NCI-H510A treated with DMSO at 0.1 percent for 48 hours (cell line): ENCODE measurements around the gene ZBTB7B.
A peak's percentile ranks its signal among the peaks of the same experiment; 100 is the strongest.

Experiments used
- DNase-seq: peaks from one replicate; lab custom pipeline; 2025; lab: John Stamatoyannopoulos, UW

The ZBTB7B gene

DNA sequence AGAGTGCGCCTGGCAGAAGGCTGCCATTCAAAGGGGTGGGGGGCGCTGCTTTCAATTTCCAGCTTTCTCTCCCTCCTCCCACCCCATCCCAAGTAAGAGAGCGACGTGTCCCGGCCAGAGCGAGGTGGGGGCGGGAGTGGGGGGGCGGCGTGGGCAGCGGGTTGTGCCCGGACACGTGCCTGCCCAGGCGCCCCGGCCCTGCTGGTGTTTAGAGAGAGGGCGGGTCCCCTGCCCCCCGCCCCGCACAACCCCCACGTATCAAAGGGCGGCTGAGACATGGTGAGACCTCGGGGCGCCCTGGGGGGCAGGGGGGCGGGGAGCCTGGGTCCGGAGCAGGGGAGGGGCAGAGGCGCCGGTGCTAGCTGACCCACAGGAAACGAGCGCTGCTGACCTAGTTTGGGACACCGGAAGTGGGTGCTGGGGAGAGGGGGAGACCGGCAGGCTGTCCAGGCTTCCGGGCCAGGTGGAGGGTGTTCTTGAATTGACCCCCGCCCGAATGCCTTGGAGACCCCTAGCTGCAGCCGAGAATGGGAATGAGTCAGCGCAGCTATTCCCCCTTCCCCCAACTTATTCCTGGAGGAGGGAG lies 1.3 kb downstream of the ZBTB7B start:
- DNase-seq: no peak

GRCh38 chr1:155004352-155005075 lies 1.9 kb downstream of the ZBTB7B start:
- DNase-seq: no peak

DNA sequence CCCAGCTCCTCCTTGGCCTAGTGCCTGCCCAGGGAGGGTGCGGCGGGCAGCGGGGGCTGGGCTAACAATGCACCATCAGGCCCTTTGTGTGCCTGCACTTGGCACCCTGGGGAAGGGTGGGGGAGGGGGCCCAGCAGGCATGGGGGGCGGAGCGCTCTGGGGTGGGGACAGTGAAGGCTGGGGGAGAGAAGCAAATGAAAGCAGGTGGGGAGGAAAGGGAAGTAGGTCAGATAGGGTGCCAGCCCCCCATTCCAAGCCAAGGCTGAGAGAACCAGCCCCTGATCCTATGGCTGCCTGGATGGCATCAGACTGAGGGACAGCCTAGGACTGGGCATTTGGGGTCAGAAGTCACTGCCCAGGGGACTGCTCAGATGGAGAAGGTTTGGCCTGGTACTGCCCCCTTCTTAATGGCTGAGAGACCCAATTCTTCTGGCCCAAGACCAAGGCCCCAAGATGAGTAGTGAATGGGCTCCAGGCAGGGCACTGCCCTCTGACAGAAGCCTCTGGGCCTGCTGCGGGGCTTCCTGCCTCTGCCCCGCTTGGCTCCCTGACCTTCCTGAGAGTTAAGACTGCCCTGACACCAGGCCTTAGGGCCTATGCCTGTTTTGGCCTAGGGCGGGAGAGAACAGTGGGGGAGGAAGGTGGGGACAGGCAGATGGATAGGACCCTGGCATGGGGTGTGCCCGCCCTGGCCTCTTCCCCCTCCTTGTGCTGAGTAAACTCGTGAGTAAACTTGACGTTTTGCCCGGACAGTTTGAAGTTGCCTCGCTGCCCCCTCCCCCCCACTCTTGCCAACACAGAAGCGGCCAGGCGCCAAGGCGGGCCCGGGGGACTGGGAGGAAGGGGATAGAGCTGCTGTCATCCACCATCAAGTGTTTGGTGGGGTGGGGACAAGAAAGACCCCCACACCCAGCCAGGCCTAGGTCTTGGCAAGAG lies 2.7 kb downstream of the ZBTB7B start:
- no peak for DNase-seq

- no peak for DNase-seq
Observed at GRCh38 chr1:155006601-155007101, 4.0 kb downstream of the ZBTB7B start.

DNA sequence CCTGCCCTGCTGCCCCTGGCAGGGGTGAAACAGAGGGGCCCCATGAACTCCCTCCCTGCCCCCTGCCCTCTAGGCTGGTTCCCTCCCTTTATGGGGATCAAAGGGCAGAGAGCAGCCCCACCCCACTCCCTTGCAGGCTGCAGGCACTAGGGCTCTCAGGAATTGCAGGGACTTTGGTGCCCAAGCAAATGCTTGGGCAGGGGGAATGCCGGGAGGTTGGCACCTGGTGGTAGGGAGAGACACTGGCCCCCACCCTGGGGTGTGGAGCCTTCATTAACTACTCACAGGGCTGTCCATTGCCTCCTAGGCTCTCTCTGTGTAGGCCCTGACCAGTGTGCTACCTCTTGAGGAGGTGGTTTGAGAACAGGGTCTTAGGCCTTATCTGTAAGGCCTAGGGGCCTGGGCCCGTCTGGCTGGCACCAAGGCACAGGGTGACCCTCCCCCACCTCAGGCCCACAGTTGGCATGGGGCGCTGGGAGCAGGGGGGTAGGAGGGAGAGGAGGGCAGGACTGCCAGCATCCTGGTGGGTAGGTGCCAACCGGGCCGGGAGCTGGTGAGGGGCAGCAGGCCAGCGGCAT lies 4.7 kb downstream of the ZBTB7B start:
- no peak for DNase-seq

- DNase-seq: no peak
Observed at GRCh38 chr1:155008015-155008941, 5.7 kb downstream of the ZBTB7B start.

DNA sequence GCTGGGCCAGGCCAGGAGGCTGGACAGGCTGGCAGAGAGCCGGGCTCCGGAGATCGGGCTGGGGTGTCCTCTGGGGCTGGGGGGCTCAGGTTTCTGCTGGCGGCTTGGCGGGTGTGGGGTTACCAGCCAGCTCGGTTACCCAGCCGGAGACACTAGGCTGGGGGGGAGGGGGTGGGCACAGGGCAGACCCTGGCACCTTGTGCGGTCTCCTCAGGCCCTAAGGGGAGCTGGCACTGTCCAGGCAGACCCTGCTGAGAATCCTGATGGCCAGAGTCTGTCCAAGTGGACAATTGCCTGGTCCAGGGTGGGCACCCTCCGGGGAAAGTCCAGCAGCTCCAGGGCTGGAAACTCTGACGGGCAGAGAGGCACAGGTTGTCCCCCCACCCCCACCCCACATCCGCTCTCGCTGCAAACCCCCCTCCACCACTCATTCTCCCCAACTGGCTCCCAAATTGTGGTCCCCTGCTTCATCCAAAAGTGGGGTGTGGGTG lies 6.7 kb downstream of the ZBTB7B start:
- DNase-seq: no peak

- DNase-seq: no peak
Observed at GRCh38 chr1:155009742-155010141, 7.1 kb downstream of the ZBTB7B start.

GRCh38 chr1:155010211-155010918 lies 7.8 kb downstream of the ZBTB7B start:
- DNase-seq: no peak

DNA sequence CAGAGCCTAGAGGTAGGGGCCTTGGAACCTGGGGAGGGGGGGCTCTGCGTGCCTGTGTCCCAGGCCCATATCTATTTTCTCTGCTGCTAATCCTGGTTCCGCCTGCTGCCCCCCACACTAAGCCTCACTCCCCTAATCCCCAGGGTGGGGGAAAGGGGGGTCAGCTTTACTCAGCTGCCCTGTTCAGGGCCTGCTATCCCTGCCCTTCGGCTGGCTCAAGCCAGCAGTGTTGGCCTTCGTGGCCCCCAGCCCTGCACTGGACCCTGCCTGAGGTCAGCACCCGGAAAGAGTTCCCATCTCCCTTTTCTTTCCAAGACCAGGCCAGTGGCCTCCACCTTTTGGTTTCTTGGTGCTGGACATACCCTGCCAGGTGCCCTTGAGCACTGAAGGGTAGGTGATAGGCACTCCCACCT lies 8.4 kb downstream of the ZBTB7B start:
- DNase-seq: no peak

GRCh38 chr1:155011437-155012025 lies 8.9 kb downstream of the ZBTB7B start:
- DNase-seq: no peak

DNA sequence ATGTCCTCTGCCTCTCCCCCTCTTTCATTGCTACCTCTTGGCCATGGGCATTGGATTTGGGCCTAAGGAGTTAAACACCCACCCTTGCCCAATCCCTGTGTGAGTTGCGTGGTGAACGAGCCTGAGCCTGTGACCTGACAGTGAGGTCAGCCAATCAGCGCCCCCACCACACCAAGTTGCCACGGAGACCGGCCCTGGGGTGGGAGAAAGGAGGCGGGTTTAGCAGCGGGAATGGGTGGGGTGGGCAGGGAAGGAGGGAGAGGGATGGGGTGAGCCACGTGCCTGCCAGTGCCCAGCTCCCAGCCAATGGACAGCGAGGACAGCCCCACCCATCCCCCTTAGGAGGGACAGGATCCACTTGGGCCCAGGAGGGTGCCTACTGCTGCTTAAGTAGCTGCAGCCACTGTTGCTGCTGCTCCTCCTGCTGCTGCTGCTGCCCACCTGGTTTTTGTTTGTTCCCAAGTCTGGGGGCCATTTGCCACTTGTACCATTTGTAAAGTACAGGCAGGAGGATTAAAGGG lies 9.5 kb downstream of the ZBTB7B start:
- peak; percentile 92 for DNase-seq

GRCh38 chr1:155012776-155013602 lies 10.4 kb downstream of the ZBTB7B start:
- no peak for DNase-seq

DNA sequence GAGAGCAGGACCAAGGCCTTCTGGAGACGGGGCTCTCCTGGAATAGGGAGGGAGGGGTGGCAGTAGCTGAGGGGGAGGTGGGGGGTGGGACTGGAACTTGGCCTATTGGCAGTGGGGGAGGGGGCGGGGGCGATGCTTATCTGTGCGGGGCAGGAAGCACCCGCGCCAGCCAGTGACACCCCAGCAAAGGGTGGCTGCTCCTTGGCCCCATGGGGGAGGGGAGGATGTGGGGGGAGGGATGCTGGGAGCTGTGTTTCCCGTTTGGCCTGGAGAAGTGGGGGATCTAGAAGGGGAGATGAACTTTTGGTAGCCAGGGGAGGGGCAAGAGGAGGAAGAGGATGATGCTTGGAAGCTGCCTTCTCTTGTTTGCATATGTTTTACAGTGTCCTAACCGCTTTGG lies 11.0 kb downstream of the ZBTB7B start:
- no peak for DNase-seq

DNA sequence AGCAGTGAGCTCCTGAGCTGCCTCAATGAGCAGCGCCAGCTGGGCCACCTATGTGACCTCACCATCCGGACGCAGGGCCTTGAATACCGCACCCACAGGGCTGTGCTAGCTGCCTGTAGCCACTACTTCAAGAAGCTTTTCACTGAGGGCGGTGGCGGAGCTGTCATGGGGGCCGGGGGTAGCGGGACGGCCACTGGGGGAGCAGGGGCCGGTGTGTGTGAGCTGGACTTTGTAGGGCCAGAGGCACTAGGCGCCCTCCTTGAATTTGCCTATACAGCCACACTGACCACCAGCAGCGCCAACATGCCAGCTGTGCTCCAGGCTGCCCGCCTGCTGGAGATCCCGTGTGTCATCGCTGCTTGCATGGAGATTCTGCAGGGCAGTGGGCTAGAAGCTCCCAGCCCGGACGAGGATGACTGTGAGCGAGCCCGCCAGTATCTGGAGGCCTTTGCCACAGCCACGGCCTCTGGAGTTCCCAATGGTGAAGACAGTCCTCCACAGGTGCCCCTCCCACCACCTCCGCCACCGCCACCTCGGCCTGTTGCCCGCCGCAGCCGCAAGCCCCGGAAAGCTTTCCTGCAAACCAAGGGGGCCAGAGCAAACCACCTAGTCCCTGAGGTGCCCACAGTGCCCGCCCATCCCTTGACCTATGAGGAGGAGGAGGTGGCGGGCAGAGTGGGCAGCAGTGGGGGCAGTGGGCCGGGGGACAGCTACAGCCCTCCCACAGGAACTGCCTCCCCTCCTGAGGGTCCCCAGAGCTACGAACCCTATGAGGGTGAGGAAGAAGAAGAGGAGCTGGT lies 12.3 kb downstream of the ZBTB7B start:
- no peak for DNase-seq

DNA sequence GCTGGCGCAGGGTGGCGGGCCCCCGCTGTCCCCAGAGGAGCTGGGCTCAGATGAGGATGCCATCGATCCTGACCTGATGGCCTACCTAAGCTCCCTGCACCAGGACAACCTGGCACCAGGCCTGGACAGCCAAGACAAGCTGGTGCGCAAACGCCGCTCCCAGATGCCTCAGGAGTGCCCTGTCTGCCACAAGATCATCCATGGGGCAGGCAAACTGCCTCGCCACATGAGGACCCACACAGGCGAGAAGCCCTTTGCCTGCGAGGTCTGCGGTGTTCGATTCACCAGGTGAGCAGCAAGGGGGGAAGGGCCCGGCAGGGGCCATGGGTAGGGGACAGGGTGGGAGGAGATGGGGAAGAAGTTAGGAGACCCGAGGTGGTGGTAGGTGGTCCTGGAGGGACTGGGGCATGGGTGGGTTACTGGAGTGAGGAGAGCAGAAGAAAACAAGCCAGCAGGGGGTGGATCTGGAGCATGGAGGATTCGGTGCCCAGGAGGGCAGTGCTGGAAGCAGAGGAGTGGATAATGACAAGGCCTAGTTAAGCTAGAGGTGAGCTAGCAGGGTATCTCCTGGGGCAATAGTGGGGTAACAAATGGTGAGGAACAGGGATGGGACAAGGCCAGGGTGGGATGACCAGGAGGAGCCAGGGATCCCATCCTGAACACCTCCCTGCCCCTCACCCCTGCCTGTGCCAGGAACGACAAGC lies 13.1 kb downstream of the ZBTB7B start:
- no peak for DNase-seq

DNA sequence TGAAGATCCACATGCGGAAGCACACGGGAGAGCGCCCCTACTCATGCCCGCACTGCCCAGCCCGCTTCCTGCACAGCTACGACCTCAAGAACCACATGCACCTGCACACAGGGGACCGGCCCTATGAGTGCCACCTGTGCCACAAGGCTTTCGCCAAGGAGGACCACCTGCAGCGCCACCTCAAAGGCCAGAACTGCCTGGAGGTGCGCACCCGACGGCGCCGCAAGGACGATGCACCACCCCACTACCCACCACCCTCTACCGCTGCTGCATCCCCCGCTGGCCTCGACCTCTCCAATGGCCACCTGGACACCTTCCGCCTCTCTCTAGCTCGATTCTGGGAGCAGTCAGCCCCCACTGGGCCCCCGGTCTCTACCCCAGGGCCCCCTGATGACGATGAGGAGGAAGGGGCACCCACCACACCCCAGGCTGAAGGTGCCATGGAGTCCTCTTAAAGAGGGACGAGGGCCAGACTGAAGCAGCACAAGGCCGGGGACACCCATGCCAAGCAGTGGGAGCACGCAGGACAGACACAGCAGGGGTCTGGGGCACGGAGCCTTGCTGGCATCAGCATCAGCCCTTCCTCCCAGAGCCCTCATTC lies 13.7 kb downstream of the ZBTB7B start:
- DNase-seq: no peak
